T-helper 9 cell (primary cell): ENCODE data around the gene IQSEC3.
"Not testable (repeated sequence)": the region's sequence is repeated elsewhere in the genome, so short reads cannot be mapped to it uniquely, and the experiment has no call there.

Experiments used
- DNase-seq: peaks from one replicate; pipeline ENCODE4 v3.0.0-alpha.2; 2020

Gene IQSEC3

DNA sequence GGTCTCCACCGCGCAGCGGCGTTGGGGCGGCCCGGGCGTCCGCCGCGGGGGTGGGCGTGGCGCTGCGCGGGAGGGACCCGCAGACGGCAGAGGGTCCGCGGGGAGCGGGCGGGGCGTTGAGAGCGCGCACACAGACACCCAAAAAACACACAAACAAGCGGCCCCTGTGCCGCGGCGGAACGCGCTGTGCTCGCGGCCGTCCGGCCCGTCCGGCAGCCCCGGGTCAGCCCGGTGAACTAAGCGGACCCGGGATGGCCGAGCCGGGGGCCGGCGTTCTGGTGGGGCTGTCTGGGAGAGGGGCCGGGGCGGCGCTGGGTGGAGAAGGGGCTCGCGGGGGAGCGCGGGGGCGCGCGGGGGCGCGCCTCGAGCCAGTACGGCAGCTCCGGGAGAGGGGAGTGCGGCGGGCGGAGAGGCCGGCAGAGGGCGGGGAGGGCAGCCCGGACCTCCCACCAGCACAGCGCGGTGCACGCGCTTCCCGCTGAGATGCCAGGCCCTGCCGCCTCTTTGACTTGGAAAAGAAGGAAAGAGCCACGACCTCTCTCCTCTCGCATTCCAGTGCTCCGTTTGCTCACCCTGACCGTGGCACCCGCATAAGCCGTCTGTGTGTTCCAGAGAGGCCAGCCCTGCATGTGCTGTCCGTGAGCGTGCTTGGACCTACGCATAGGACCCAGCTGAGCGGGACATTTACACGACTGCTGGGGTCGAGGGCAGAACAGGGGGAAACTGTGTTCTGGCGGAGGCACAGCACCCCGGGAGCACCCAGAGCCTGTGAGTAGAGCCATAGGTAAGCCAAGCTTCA, 137.1 kb downstream of the IQSEC3 start:
- DNase-seq, result no peak

DNA sequence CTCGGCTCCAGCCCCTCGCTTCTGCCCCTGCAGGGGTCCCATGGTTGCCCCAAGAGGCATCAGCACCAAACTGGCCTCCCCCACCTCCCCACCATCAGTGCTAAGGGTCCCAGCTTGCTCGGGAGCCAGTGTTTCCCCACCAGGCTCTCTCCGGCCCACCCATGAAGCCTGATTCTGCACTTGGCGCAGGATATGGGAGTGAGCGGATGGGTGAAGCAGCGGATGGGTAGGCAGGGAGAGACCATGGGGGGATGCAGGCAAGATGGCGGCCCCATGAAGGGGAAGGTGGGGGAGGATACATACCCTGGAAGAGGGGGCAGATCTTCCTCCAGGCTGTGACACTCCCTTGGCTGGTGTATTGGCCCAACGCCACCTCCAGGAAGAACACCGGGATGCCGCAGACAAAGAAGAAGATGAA, 137.7 kb downstream of the IQSEC3 start:
- DNase-seq, result no peak

- no peak for DNase-seq
Observed at GRCh38 chr12:205026-205425, 138.5 kb downstream of the IQSEC3 start.

GRCh38 chr12:206746-207440, 140.3 kb downstream of the IQSEC3 start:
- DNase-seq, result no peak

DNA sequence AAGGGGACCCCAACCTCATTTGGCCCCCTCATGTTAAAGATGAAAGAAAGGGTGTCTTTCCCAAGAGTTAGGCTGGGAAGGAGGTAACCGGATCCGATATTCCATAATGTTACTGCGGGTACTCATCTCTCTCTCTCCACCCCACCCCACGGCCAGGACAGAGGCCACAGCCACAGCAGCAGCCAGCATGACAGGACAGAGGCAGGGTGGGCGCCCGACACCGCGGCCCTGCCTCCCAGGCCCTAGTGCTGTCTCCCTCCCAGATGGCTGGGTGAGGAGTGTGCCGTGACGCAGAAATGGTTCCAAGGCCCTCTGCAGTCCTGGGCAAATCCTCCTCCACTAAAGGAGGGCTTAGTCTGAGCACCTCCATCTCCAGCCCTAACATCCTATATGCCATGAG, 141.2 kb downstream of the IQSEC3 start:
- no peak for DNase-seq

DNA sequence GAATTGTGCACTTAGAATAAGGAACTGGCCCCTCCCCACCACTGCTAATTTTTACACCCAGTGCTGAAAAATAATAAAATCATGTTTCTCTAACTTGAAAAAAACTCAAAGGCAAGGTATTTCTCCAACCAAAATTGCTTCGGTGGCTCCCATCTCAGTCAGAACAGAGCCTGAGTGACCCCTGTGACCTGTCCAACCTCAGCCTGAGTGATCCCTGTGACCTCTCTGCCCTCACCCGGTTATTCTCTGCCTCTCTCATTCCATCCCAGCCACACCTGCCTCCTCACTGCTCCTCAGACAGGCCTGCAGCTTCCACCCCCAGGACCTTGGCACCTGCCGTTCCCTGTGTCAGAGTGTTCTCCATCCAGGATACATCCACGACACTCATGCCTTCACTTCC, 142.2 kb downstream of the IQSEC3 start:
- no peak for DNase-seq

GRCh38 chr12:209246-209645, 142.7 kb downstream of the IQSEC3 start:
- DNase-seq, result no peak

GRCh38 chr12:209851-210250, 143.3 kb downstream of the IQSEC3 start:
- DNase-seq, result no peak

- no peak for DNase-seq
Observed at GRCh38 chr12:210277-211141, 143.9 kb downstream of the IQSEC3 start.

DNA sequence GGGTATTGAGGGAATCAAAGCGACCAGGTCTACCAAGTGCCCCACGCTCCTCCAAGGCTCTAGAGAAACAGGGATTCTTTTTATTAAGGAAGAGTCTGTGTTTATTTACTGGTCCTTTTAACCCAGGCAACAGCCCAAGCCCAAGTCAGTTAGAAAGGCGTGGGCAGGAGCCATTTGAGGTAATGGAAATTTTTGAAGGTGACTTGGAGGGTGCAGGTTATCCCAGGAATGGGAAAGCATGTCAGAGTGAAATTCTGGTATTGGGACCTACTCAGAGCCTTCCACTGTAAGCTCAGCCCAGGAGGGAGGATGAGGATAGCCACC, 144.5 kb downstream of the IQSEC3 start:
- DNase-seq, result no peak

GRCh38 chr12:211639-212414, 145.3 kb downstream of the IQSEC3 start:
- DNase-seq, result no peak

DNA sequence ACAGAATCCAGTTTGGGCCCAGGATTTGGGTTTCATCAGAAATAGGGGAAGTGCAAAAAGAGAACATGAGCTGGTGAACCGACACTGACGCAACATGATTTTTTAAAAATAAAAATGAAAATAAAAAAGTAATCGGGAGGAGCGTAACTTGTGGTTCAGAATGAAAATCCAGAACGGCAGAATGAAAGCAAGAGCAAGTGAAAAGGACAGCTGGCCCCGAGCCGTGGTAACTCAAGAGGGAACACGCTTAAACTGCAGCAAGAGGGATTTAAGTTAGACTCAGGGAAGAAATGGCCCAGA, 145.8 kb downstream of the IQSEC3 start:
- no peak for DNase-seq

DNA sequence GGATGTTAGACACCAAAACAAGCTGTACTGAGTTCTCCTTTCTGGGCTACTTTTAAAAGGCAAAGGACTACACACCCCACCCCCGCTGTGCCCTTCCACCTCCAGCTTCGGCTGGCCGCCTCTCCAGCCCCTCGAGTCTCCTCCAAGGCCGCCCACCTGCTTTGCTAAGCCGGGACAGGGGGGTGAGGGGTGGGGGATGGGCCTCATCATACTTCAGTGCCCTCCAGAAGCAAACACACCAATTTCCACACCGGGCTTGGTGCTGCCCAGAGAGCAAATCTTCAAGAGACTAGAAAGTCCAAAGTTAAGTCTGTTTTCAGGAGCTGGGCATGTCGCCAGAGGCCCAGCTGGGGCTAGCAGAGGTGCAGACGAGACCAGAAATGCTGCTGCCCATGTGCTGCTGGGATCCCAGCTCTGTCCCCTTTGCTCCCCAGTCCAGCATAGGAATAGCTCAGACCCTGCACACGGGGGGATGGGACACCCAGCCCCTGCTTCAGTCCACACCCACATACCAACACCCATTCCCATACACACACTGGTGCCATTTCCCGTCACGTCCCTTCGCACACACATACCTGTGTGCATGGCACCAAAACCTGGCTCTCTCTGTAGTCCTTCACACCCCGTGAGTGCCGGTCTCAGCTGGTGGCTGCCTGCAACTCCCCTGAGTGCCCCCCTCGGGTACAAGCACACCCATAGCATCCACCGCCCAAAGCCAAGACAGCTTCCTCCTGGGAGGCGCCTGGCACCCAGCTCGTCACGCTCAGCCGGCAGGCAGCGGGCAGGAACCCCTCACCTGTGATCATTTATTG, 146.4 kb downstream of the IQSEC3 start:
- DNase-seq, result no peak

DNA sequence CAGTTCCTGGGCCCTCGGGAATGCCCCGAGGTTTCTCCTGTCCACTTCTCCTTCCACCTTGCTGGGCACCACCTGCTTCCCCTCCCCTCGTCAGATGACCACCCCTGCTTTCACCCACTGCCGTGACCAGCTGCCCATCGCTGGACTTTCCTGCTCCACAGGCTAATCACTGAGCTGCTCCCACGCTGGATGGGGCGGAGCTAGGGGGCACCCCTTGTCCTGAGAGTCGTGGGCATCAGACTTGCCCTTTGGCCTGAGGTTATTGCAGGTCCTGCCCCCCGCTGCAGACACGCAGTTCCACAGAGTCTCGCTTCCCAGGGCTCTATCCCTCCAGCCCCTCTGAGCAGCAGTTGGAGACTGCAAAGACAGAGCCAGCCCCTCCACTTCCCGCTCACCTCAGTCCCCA, 147.0 kb downstream of the IQSEC3 start:
- DNase-seq, result no peak

GRCh38 chr12:214003-214741, 147.6 kb downstream of the IQSEC3 start, which contains the start of gene SLC6A12:
Gene SLC6A12, minus strand, starts transcription at chr12:214157. Its CDS starts 4,171 bp downstream, at chr12:209986.
- DNase-seq, result no peak

- DNase-seq, result no peak
Observed at GRCh38 chr12:215116-215515, 148.5 kb downstream of the IQSEC3 start.

DNA sequence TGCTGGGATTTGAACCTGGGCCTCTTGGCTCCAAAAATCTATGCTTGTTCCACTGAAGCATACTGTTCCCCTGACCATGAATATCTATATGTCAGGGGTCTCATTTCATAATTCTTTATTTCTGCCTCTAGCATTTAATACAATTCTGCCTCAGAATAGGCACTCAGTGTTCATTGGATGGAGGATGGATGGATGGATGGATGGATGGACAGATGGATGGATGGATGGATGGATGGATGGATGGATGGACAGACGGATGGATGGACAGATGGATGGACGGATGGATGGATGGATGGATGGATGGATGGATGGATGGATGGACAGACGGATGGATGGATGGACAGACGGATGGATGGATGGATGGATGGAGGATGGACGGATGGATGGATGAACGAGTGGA, 150.5 kb downstream of the IQSEC3 start:
- DNase-seq, result not testable (repeated sequence)

DNA sequence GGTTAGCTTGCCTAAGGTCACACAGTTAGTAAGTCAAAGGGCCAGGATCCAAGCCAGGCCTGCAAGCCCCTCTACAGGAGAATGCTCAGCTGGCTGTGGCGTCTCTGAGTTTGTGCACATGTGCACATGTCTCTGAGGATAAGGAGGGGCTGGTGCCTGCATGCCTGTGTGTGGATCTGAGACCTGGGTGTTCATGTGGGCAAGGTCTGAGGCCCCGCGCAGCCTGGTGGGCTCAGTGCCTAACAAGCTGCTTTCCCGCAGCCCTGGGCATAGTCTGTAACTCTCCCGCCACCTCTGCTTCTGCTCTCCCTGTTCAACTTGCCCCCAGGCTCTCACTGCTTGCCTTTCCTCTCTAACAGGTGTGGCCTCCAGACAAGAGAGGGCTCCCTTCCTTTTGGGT, 151.7 kb downstream of the IQSEC3 start:
- no peak for DNase-seq

DNA sequence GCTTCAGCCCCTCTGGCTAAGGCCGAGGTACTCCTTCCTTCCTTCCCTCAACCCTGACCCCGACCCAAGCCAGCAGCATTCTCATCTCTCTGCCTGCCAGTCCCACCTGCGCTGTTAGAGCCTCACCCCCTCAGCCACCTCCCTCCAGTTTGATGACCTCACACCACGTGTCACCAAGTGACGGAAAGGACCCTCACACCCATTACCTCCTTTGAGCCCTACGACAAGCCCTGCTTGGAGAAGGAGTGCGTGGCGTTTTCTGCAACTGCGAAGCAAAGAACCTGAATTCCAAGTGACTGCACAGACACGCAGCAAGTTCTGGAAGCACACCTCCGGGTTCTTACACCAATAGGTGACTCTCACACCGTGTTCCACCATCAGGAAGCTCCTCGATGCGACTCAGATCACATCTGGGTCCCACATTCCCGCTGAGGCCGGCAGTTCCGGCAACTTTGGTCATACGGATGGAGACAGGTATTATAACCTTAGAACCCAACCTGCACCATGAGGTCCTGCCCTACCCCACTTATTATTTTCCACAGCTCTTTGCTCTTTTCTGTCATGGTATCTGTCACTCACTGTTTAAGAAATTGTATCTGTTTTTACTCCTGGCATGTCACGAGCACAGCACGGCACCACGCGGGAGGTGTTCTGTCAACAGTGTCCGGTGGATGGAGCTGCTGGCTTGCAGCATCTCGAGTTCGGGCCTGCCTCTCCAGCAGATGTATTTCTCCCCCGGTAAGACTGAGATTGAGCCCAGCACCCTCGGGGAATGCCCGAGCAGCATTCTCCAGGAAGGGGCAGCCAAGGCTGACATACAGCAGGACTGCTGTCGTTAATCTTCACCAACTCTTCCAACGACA, 152.4 kb downstream of the IQSEC3 start:
- DNase-seq, result no peak

DNA sequence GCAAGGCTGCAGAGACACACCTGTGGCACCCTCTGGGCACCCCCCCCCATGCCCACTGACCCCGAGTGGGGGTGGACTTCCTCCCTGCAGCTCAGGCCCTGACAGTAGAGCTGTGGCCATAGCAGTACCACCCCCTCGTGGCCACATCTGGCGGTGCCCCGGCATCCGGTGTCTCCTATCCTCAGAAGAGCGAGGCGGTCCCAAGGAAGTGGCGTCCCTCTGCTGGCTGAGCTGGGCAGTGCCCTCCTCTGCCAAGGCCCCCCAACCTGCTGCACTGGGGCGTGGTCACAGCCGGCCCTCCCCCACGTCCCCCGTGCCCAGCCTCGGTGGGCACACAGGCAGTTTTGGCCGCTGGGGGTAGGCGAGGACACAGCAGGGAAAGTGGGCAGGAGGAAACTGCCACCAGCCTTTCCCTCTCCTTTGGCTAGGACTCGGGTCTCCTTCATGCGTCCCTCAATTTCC, 153.4 kb downstream of the IQSEC3 start:
- DNase-seq, result no peak
